CD1c-positive myeloid dendritic cell (primary cell): Measurements from ENCODE around the gene PLD4.
"Not testable (repeated sequence)": the region's sequence is repeated elsewhere in the genome, so short reads cannot be mapped to it uniquely, and the experiment has no call there.

Experiments
- DNase-seq: peaks from one replicate; pipeline ENCODE4 v3.0.0-alpha.2; 2016; ENCODE audit errors: extremely low spot score

The PLD4 gene

DNA sequence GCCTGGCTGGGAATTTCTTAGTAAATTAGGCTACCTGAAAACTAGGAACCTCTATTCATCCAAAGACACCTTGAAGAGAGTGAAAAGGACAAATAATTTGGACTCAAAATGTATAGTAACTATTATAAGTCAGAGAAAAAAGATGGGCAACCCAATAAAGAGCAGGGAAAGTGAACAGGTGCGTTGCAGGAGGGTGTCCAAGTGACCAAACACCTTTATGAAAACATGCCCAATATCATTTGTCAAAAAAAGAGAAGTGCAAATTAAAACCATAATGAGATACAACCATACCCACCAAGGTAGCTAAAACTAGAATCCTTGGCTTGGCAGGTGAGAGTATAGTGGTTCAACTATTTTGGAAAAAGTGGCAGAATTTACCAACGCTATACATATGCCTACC, 24.9 kb upstream of the PLD4 start:
- no peak for DNase-seq

DNA sequence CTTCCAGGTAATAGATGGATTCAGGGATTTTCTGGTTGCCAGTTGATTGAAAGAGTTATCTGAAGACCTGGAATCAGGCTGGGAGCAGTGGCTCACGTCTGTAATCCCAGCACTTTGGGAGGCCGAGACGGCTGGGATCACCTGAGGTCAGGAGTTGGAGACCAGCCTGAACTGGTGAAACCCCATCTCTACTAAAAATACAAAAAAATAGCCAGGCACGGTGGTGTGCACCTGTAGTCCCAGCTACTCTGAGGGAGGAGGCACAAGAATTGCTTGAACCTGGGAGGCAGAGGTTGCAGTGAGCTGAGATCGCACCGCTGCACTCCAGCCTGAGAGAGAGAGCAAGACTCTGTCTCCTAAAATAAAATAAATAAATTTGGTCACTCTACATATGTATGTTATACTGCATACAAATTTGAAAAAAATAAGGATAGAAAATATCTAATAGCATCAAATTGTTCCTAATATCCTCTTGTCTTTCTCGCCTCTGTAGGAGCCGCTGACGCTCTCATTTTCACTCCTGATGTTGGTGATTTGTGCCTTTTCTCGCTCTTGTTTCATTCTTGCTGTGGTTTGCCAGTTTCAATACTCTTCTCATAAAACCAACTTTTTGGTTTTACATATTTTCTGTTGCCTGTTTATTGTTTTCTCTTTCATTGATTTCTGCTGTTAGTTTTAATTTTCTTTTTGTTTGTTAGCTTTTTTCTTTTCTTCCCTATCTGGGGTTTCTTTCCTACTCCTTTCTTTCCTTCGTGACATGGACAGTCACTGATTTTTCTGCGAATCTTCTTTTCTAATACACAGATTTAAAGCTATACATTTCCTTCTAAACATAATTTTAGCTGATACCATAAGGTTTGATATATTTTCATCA, 23.8 kb upstream of the PLD4 start:
- no peak for DNase-seq

DNA sequence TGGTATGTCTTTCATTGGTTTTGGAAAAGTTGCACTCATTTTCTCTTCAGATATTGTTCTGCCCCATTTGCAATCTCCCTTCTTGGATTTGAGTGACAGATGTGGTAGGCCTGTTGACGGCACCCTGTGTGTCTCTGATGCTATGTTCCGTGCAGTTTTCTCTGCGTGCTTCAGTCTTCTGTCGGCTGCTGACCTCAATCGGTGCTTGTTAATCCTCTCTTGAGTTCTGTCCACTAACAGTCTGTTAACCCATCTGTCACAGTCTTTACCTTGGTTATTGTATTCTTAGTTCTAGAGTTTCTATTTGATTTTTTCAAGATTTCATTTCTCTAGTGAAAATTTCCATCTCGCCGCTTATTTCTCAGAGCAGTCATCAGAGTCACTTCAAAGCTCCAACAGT, 20.7 kb upstream of the PLD4 start:
- DNase-seq: no peak

DNA sequence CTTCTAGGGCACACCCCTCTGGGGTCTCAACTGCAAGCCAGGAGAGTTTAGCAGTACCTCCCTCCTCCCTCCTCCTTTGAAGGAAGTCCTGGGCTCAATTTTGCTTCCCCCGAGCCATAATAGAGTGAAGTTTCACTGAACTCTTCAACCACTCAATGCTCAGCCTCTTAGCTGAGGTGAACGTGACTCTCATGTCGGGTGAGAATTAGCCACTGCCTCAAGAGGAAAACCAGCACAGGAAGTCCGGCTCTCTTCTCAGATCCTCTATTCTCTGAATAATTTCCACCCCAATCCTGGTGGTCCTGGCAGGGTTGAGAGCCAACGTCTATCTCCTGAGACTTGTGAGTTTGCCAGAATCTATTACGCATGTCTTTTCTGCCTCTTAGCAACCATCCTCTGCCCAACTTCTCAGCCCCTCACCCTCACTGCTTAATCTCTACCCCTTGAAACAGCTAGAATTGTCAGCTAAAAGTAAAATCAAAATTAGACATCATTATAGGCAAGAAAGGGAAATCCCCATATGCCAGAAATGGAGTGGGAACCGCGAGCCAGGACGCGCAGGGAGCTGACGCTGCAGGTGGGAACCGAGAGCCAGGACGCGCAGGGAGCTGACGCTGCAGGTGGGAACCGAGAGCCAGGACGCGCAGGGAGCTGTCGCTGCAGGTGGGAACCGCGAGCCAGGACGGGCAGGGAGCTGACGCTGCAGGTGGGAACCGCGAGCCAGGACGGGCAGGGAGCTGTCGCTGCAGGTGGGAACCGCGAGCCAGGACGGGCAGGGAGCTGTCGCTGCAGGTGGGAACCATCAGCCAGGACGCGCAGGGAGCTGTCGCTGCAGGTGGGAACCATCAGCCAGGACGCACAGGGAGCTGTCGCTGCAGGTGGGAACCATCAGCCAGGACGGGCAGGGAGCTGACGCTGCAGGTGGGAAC, 19.8 kb upstream of the PLD4 start:
- DNase-seq: not testable (repeated sequence)

DNA sequence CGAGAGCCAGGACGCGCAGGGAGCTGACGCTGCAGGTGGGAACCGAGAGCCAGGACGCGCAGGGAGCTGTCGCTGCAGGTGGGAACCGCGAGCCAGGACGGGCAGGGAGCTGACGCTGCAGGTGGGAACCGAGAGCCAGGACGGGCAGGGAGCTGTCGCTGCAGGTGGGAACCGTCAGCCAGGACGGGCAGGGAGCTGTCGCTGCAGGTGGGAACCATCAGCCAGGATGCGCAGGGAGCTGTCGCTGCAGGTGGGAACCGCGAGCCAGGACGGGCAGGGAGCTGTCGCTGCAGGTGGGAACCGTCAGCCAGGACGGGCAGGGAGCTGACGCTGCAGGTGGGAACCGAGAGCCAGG, 19.1 kb upstream of the PLD4 start:
- DNase-seq: not testable (repeated sequence)

DNA sequence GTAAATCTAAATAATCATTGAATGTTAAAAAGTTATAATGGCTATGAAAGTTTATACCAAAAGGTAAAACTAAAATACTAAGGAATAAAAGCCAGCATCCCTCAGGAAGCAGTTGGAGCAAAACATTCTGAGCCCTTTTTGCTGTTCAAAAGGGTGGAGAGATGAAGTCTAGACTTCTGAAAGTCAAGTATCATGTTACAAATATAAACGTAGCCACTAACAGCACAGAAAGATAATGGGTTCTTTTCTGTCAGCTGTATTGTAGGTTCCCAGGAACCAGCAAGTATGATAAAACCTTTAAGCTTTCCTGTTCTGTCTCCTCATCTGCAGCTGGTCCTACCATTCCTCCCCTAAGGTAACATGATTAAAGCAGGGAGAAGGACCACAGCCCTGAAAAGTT, 16.4 kb upstream of the PLD4 start:
- no peak for DNase-seq

DNA sequence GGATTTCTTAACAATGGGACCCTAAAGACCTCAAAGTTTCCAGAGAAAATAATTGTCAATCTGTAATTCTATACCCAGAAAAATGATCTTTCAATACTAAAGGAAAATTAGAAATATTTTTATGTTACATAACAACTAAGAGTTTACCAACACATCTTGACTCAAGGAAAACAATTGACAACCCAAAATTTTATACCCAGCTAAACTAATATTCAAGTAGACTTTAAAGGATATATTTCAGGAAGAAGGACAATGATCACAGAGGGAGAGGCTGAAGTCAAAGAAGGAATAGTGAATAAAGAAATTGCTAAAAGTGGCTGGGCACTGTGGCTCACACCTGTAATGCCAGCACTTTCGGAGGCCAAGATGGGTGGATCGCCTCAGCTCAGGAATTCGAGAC, 12.6 kb upstream of the PLD4 start:
- DNase-seq: no peak

DNA sequence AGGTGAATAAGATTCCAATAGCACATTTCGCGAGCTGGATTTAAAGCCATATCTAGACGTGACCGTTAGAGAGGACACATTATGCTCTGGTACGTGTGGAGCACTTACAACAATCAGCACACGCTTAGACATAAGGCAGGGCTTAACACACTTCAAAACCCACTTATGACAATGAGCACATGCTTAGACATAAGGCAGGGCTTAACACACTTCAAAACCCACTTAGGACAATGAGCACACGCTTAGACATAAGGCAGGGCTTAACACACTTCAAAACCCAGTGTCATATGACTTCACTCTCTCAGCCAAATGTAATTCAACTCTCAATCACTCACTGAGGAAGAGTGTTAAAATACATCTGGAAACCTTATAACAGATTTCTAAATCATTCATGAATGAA, 11.2 kb upstream of the PLD4 start:
- no peak for DNase-seq

DNA sequence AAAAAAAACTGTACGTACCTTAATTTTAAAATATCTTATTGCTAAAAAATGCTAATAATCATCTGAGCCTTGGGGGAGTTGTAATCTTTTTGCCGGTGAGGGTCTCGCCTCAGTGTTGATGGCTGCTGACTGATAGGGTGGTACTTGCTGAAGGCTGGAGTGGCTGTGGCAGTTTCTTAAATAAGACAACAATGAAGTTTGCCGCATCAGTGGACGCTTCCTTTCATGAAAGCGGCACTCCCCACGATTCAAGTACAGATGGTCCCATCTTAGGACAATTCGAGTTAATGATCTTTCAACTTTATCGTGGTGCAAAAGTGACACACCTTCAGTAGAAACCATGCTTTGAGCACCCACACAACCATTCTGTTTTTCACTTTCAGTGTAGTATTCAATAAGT, 7.6 kb upstream of the PLD4 start:
- no peak for DNase-seq

DNA sequence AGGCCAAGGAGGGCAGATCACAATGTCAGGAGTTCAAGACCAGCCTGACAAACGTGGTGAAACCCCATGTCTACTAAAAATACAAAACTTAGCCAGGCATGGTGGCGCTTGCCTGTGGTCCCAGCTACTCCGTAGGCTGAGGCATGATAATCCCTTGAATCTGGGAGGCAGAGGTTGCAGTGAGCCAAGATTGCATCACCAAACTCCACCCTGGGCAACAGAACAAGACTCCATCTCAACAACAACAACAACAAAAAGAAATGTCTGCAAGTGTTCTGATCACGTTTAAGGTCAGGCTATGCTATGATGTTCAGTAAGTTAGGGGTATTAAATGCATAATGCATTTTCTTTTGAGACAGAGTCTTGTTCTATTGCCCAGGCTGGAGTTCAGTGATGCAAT, 6.7 kb upstream of the PLD4 start:
- DNase-seq: no peak

DNA sequence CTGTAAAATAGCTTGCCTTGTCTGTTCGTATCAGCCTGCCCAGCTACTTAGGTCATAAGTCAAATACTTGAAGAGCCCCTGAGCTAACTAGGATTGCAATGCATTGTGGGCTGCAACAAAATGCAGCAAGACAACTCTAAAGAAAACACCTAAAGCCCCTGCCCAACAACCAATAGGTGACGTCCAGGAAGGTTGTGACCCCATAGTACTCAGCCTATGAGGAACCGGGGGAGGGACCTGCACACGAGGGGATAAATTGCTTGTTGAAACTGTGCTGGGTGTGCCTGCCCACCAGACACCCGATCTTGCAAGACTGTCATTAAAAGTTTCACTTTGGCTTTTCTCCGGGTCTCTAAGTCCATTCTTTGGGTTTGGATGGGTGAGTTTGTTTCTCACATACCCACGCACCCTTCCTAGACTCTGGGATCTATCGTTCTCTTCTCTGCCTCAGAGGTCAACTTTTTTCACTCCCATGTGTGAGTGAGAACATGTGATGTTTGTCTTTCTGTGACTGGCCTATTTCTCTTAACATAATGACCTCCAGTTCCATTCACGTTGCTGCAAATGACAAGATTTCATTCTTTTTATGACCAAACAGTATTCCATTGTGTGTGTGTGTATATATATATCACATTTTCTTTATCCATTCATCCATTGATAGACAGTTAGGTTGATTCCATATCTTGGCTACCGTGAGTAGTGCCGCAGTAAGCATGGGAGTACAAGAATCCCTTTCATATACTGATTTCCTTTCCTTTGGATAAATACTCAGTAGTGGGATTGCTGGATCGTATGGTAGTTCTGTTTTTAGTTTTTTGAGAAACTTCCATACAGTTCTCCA, 5.3 kb upstream of the PLD4 start:
- DNase-seq: not testable (repeated sequence)

DNA sequence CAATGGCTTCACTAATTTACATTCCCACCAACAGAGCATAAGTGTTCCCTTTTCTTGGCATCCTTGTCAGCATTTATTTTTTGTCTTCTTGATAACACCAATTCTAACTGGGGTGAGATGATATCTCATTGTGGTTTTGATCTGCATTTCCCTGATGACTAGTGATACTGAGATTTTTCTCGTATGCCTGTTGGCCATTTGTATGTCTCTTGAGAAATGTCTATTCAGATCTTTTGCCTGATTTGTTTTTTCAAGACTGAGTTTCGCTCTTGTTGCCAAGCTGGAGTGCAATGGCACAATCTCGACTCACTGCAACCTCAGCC, 4.7 kb upstream of the PLD4 start:
- DNase-seq: no peak

DNA sequence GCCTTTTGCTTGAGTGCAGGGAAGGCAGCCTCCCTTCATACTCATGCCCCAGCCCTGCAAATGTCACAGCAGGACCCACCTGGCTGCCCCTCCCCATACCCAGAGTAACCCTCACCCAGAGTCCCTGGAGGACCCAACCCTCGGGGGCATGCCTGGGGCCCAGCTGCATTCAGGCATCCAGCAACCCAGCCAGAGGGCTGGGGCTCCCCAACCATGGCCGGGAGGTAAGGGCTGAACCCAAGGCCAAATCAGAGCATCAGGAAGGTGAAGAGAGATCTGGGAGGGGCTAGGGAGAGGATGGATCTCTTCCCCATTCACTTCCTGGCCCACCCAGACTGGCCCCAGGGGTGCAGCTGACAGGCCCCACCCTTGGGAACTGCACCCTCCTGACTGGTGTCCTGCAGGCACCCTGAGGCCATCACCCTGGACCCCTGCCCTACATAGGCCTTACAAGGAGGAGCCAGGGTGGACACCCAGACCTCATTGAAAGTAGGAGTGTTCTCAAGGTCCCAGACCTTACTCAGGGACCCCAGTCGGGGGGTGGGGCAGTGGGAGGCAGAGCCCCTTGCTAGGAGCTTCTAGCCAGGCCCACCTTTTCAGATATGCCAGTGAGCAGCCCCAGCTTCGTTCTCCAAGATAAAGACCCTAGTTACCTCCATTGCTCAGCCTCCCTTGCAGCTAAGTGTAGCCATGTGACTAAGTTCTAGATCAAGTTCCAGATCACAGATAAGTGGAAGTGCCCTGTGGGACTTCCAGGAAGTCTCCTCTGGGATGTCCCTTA, 849 bp upstream of the PLD4 start:
- no peak for DNase-seq

DNA sequence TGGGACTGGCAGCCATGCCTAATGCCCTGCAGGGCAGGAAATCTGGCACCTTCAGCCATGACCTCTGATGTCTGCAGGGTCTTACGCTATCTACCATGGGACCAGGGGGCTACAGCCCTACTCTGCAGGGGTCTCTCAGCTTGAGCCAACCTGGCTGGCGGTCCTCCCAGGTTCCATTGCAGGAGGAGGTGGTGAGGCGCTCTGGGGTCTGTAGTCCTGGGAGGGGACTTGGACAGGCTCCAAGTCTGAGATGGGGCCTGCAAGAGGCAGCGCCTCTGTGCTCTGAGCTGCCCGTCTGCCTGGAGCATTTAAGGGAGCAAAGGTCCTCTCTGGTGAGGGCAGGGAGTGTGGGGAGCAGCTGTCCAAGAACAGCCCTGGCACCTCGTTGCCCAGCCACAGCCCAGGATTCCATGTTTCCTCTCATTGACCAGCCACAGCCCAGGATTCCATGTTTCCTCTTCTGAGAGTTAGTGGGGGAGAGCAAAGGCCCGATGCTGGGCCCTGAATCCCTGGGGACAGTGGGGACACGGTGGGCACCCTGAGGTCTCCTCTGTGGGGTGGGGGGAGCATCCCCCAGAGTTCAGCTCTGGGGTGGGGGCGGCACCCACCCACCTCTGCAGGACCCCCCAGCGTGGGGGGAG, 655 bp downstream of the PLD4 start:
- DNase-seq: no peak

DNA sequence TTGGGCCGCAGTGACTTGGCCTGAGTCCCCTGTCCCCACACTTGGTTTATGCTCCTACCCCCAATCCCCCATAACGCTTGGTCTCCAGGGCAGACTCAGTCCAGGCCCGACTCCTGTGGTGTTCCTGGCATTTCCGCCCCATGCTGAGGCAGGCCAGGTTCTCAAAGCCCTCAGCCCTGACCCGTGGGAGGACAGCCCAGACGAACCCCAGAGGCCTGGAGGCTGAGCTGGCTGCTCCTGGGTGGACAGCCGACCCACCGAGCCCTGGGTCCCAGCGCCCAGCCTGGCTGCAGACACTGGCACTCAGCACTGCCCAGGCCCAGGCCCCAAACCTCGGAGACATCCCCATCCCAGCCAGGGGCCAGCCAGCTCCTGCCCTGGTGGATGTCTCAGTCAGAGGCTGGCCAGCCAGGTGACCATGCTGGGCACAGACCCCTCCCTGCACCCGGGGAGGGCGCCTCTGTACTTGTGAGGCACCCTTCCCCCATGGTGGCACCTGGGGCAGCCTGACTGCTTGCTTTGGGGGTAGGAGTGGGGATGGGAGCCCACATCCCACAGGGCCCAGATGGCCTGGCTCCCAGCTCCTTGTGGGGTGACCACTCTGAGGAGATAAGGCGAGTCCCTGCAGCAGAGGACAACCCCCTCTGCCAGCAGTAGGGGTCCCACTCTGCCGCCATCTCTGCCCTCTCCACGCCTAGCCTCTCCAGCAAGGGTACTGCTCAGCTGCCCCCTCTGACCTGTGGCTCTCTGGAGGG, 1.4 kb downstream of the PLD4 start:
- no peak for DNase-seq

DNA sequence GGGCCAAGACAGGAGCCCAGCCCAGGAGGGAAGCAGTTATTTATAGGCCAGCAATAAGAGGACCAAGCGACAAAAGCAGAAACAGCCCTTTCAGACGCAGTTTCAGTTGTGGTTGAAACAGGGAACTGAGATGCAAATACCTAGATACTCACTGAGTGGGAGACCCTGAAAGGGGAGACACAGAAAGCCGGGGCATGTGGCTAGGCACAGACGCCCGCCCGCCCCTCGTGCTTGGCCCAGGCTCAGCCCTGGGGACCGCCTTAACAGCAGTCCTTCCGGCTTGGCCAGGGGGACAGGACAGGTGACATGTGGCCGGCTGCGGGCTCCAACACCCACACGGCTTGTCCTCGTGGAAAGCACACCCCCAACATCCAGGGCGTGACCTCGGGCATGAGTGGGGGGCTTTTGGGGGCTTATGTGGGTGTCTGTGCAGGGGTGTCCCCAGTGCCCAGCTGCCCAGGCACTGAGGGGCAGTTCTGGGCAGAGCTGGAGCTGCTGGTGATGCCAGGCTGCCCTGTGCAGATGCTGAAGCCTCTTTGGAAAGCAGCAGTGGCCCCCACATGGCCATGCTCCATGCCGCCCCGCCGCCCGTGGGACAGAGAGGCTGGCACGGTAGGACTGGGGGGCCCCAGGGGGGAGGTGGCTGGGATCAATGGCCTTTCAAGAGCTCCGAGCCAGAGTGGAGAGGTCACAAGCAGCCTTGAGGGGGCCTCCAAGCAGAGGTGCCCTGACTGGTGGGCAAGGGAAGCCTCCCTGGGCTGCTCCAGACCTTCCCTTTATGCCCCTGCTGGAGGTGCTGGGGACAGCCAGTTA, 2.1 kb downstream of the PLD4 start:
- DNase-seq: peak; percentile 89

DNA sequence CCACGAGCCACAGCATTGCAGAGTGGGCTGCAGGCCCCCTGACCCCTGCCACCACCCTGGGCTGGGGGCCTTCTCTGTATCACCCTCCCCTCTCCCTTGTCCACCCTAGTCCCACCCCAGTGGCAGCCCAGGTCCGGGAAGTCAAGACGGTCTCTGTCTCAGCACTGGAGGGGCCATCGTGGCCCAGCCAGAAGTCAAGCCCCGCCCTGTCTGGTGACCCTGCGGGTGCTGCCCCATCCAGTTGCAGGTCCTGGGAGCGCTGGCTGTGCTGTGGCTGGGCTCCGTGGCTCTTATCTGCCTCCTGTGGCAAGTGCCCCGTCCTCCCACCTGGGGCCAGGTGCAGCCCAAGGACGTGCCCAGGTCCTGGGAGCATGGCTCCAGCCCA, 2.7 kb downstream of the PLD4 start:
- DNase-seq: no peak

DNA sequence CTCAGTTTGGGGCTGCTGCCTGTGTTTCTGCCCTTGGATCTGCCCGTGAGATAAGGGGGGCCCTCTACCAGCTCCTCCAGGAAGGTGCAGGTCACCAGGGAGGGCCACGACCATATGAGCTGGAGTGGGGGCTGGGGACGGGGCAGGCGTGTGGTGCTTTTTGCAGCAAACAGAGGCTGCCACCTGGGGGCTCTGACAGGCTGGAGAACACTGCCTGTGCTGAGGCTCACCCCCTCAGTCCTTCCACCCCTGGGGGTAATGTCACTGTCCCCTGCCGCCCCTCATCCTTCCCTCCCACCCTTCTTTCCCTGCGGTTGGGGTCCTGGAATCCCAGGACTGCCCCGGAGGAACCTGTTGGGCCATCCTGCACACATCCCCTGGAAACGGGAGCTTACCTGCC, 3.2 kb downstream of the PLD4 start:
- no peak for DNase-seq

DNA sequence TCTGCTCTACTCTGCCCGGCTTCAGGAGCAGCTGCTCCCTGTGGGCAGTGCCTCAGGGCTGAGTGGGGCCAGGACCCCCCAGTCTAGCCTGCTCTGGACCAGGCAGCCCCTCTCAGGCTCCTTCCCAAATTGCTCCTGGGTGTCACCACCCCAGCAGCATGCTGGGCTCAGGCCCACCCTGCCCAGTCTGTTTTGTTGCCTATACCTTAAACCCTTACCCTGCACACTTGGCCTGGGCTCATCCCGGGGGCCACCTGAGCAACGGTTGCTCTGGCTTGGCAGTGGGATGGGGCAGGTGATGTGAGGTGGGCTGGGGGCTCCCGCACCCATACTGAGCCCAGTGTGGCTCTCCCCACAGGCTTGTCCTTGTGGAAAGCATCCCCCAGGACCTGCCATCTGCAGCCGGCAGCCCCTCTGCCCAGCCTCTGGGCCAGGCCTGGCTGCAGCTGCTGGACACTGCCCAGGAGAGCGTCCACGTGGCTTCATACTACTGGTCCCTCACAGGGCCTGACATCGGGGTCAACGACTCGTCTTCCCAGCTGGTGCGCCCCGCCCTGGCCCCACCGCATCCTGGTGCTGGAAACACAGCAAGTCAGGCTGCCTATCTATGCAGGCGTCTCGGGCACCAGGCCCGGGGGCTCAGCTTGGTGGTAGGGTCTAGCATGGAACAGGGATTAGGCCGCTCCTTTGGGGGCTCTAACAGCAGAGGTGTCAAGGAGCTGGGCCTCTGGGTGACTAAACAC, 3.9 kb downstream of the PLD4 start:
- no peak for DNase-seq
